ENCODE results near the gene KCTD8.

GRCh38 chr4:44446801-44447562 is 1.6 kb downstream of the KCTD8 start:
- no peak for TF ChIP-seq FOXP2 (optimal IDR thresholded peaks at IDR 0.05; ENCODE audit: borderline replicate concordance, extremely low read depth, extremely low read length, insufficient read depth)
- TF ChIP-seq REST (IDR thresholded peaks at IDR 0.05; ENCODE audit: insufficient read depth in 1 of 2, low read depth in 2 of 2, low read length in 2 of 2) = no peak
